MM.1S (cell line): ENCODE results near the gene FOSL1.

Experiments
- DNase-seq: peaks from one replicate; pipeline ENCODE4 v3.0.0-alpha.2; 2015
- H2AFZ ChIP-seq: fragments of 300-600 bp; sonication (generic); 2 replicates; pipeline ENCODE4 v1.6.0; 2016; ENCODE audit warnings: antibody characterized with exemption, low read length
- H3F3A ChIP-seq: fragments of 300-600 bp; sonication (generic); 2 replicates; pipeline ENCODE4 v1.6.1; 2016; ENCODE audit warnings: mild to moderate bottlenecking, antibody characterized with exemption, low read length, moderate library complexity, mixed read lengths; ENCODE audit not compliant: insufficient read depth
- H3K27ac ChIP-seq: fragments of 300-600 bp; sonication (generic); 2 replicates; pipeline ENCODE4 v1.5.1; 2016; ENCODE audit warnings: mild to moderate bottlenecking, low read length
- H3K27me3 ChIP-seq: fragments of 300-600 bp; sonication (generic); replicated peaks from 2 replicates; pipeline ENCODE4 v1.6.0; 2016; ENCODE audit warnings: low read length; ENCODE audit not compliant: insufficient read depth
- H3K36me3 ChIP-seq: fragments of 300-600 bp; sonication (generic); replicated peaks from 2 replicates; pipeline ENCODE4 v1.6.1; 2016; ENCODE audit warnings: mild to moderate bottlenecking, low read length, mixed read lengths; ENCODE audit not compliant: insufficient read depth
- H3K4me1 ChIP-seq: fragments of 300-600 bp; sonication (generic); 2 replicates; pipeline ENCODE4 v1.6.1; 2016; ENCODE audit warnings: low read length, mixed read lengths
- H3K4me2 ChIP-seq: fragments of 300-600 bp; sonication (generic); 2 replicates; pipeline ENCODE4 v1.6.0; 2016; ENCODE audit warnings: low read depth, low read length
- H3K4me3 ChIP-seq: fragments of 300-600 bp; sonication (generic); 2 replicates; pipeline ENCODE4 v1.5.1; 2016; ENCODE audit warnings: low read length, mixed read lengths
- H3K79me2 ChIP-seq: fragments of 300-600 bp; sonication (generic); 2 replicates; pipeline ENCODE4 v1.6.1; 2016; ENCODE audit warnings: mixed run types, low read length, mixed read lengths
- H3K9ac ChIP-seq: fragments of 300-600 bp; sonication (generic); 2 replicates; pipeline ENCODE4 v1.6.1; 2016; ENCODE audit warnings: low read length, mixed read lengths
- H3K9me2 ChIP-seq: fragments of 300-600 bp; sonication (generic); replicated peaks from 2 replicates; pipeline ENCODE4 v1.6.1; 2016; ENCODE audit warnings: mild to moderate bottlenecking, low read length, mixed read lengths; ENCODE audit not compliant: insufficient read depth
- H3K9me3 ChIP-seq: fragments of 300-600 bp; sonication (generic); replicated peaks from 2 replicates; pipeline ENCODE4 v1.6.1; 2016; ENCODE audit warnings: mild to moderate bottlenecking, low read length, mixed read lengths; ENCODE audit not compliant: insufficient read depth
- H4K20me1 ChIP-seq: fragments of 300-600 bp; sonication (generic); 2 replicates; pipeline ENCODE4 v1.6.1; 2016; ENCODE audit warnings: mild to moderate bottlenecking, low read length, moderate library complexity, mixed read lengths; ENCODE audit not compliant: insufficient read depth
- EZH2 ChIP-seq: fragments of 300-600 bp; sonication (generic); optimal IDR thresholded peaks from 2 replicates; pipeline ENCODE3; 2017; ENCODE audit warnings: low read depth, mild to moderate bottlenecking, antibody characterized with exemption, low read length, mixed read lengths
- EZH2phosphoT487 ChIP-seq: fragments of 300-600 bp; sonication (generic); IDR thresholded peaks from 2 replicates; pipeline ENCODE4 v1.6.1; 2018; ENCODE audit warnings: antibody characterized with exemption, low read length
- TF ChIP-seq, protein P1 (sequence below): fragments of 300-600 bp; sonication (generic); IDR thresholded peaks from 2 replicates; pipeline ENCODE4 v1.5.1; 2016; ENCODE audit warnings: antibody characterized with exemption, low read length, mixed read lengths

Gene FOSL1

DNA sequence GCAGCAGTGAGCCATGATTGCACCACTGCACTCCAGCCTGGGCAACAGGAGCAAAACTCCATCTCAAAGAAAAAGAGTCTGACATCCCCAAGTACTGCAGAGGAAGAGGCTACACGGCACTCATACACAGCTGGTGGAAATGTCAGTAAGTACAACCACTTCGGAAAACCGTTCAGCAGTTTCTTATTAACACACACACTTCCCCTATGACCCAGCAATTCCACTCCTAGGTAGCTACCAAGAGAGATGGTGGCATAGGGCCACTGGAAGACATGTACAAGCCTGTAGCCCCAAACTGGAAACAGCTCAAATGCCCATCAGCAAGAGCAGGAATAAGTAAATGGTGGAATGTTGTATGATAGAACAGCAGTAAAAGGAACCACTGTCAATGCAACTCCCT is 22.4 kb upstream of the FOSL1 start:
- H3K79me2 ChIP-seq, result peaks cover 25% of the 10 kb centered on the region
- no peak overlapping the region for H3K9ac ChIP-seq
- TF ChIP-seq EZH2, result no peak
- TF ChIP-seq EZH2phosphoT487, result no peak
- TF ChIP-seq, protein P1, sequence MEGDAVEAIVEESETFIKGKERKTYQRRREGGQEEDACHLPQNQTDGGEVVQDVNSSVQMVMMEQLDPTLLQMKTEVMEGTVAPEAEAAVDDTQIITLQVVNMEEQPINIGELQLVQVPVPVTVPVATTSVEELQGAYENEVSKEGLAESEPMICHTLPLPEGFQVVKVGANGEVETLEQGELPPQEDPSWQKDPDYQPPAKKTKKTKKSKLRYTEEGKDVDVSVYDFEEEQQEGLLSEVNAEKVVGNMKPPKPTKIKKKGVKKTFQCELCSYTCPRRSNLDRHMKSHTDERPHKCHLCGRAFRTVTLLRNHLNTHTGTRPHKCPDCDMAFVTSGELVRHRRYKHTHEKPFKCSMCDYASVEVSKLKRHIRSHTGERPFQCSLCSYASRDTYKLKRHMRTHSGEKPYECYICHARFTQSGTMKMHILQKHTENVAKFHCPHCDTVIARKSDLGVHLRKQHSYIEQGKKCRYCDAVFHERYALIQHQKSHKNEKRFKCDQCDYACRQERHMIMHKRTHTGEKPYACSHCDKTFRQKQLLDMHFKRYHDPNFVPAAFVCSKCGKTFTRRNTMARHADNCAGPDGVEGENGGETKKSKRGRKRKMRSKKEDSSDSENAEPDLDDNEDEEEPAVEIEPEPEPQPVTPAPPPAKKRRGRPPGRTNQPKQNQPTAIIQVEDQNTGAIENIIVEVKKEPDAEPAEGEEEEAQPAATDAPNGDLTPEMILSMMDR, result no peak
- H3F3A ChIP-seq, result peaks cover 1% of the 10 kb centered on the region; the same call in 1 of the 2 replicates
- H3K4me2 ChIP-seq, result no peak overlapping the region
- H3K27me3 ChIP-seq, result no peaks in the 10 kb centered on the region
- H3K9me2 ChIP-seq, result no peaks in the 10 kb centered on the region
- H4K20me1 ChIP-seq, result no peaks in the 10 kb centered on the region
- H3K4me3 ChIP-seq, result no peak overlapping the region
- H3K4me1 ChIP-seq, result peaks cover 12% of the 10 kb centered on the region
- H3K27ac ChIP-seq, result no peak overlapping the region
- no peaks in the 10 kb centered on the region for H3K36me3 ChIP-seq
- DNase-seq, result no peak
- H2AFZ ChIP-seq, result no peak overlapping the region
- H3K9me3 ChIP-seq, result no peaks in the 10 kb centered on the region

DNA sequence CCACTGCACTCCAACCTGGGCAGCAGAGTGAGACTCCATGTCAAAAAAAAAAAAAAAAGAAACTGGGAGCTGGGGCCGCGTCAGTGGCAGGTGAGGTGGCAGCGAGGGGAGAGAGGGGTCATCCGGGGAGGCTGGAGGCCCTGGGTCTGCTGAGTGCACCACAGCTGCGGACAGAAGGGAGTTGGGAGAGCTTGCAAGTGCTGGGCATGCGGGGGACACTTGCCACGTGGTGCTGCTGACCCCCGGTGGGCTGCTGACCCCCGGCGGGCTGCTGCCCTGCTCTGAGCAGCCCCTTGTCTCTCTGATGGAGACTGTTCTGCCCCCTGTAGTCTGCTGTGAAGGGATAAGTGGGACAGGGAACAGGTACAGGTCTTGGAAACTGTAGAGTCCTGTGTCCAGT is 21.7 kb upstream of the FOSL1 start:
- no peaks in the 10 kb centered on the region for H3K36me3 ChIP-seq
- H3K4me3 ChIP-seq, result no peak overlapping the region
- H3F3A ChIP-seq, result no peaks in the 10 kb centered on the region
- H3K4me2 ChIP-seq, result no peak overlapping the region
- no peak for TF ChIP-seq EZH2phosphoT487
- TF ChIP-seq, protein P1, result no peak
- no peak for TF ChIP-seq EZH2
- H2AFZ ChIP-seq, result no peak overlapping the region
- H3K27me3 ChIP-seq, result no peaks in the 10 kb centered on the region
- no peaks in the 10 kb centered on the region for H3K9me3 ChIP-seq
- no peak overlapping the region for H3K9ac ChIP-seq
- no peaks in the 10 kb centered on the region for H3K9me2 ChIP-seq
- peaks cover 31% of the 10 kb centered on the region for H3K79me2 ChIP-seq
- DNase-seq, result no peak
- H3K4me1 ChIP-seq, result peaks cover 8% of the 10 kb centered on the region; the same call in 1 of the 2 replicates
- no peaks in the 10 kb centered on the region for H4K20me1 ChIP-seq
- no peak overlapping the region for H3K27ac ChIP-seq

- no peak overlapping the region for H3K27ac ChIP-seq
- H3K9me2 ChIP-seq, result no peaks in the 10 kb centered on the region
- H3K79me2 ChIP-seq, result peaks cover 36% of the 10 kb centered on the region
- no peak overlapping the region for H2AFZ ChIP-seq
- no peaks in the 10 kb centered on the region for H3F3A ChIP-seq
- H3K27me3 ChIP-seq, result no peaks in the 10 kb centered on the region
- H3K9ac ChIP-seq, result no peak overlapping the region
- H3K4me3 ChIP-seq, result no peak overlapping the region
- no peaks in the 10 kb centered on the region for H3K9me3 ChIP-seq
- no peaks in the 10 kb centered on the region for H4K20me1 ChIP-seq
- no peaks in the 10 kb centered on the region for H3K36me3 ChIP-seq
- TF ChIP-seq EZH2phosphoT487 (no peak), EZH2 (no peak)
- TF ChIP-seq, protein P1, result no peak
- peaks cover 8% of the 10 kb centered on the region; the same call in 1 of the 2 replicates for H3K4me1 ChIP-seq
- DNase-seq, result no peak
- no peak overlapping the region for H3K4me2 ChIP-seq
These were observed 20.9 kb upstream of the FOSL1 start for GRCh38 chr11:65921033-65921555.
